ENCODE results near the gene CNTLN. TPM values are rescaled to one million over a fixed set of nuclear protein-coding genes. Genes with fewer than 3 reads are reported as not detected.
A peak's percentile ranks its signal among the peaks of the same experiment; 100 is the strongest.
"Not testable (repeated sequence)": the region's sequence is repeated elsewhere in the genome, so short reads cannot be mapped to it uniquely, and the experiment has no call there.

The CNTLN gene
- total RNA-seq, 1 donor from 2014 or later, result 20.5 TPM

DNA sequence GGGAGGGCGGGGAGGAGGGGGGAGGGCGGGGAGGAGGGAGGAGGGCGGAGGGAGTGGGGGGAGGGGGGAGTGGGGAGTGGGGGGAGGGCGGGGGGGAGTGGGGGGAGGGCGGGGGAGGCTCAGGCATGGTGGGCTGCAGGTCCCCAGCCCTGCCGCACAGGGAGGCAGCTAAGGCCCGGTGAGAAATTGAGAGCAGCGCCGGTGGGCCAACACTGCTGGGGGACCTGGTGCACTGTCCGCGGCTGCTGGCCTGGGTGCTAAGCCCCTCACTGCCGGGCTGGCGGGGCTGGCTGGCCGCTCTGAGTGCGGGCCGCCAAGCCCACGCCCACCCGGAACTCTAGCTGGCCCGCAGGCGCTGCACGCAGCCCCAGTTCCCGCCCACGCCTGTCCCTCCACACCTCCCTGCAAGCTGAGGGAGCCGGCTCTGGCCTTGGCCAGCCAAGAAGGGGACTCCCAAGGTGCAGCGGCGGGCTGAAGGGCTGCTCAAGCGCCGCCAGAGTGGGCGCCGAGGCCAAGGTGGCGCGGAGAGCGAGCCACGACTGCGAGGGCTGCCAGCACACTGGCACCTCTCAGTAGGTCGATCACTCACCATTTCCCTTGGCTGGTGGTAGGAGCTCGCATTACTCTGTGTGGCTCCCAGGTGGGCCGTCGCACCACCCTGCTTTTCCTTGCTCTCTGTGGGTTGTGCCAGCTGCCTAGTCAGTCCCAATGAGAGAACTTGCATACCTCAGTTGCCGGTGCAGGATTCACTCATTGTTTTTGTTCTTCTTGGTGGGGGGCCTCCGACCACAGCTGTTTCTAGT is 160.2 kb downstream of the CNTLN start:
- DNase-seq, result no peak

DNA sequence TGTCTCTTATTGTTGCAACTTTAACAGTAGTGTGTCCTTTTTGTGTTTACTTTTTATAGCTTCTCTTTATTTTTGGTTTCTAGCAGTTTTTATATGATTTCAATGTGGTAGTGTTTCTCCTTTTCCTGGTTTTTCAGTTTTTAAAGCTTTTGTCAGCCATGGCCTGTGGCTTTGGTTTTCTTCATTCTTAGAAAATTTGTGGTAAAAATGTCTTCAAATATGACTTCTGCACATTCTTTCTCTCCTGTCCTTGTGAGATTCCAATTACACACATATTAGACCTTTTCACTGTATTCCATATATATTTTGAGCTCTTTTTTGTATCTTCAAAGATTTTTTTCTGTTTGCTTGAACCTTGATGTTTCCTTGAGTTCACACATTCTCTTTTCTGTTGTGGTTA is 180.5 kb downstream of the CNTLN start:
- no peak for DNase-seq

DNA sequence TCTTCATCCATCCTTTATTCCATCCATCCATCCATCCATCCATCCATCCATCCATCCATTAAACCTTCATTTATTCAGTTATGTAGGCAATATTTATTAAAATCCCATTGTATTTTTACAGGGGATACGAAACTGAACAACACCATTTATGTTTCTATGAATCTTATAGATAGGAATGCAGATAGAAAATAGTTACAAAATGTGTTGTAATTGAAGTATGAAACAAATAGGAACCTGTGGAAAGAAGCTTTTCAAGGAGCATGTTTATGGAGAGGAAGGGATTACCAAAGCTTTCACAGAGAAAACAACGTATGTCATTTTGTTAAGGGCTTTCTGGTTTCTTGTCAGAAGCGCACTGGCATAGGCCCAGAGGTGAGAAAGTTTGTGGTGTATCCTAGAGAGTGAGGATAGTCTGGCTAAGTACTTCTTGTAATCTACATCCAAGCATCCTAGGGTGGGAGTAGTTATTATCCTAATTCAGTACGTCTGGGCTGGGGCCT is 184.0 kb downstream of the CNTLN start:
- no peak for DNase-seq

DNA sequence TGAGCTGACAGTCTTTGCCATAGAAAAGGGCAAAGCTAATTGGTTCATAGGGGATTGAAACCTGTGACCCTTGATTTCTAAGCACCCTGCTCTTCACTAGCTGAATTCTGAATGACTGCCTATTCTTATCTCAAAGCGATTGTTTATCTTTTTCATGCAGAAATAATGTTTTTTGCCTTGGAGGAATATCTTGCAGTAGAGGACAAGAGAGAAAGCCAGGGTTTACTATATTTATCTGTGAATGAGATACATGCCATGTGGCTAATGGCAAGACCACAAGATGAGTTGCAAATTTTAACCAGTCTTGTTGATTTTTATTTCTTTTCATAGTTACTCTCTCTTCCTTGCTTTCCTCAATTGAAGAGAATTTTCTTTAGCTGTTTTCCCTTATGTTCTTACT is 185.0 kb downstream of the CNTLN start:
- no peak for DNase-seq

DNA sequence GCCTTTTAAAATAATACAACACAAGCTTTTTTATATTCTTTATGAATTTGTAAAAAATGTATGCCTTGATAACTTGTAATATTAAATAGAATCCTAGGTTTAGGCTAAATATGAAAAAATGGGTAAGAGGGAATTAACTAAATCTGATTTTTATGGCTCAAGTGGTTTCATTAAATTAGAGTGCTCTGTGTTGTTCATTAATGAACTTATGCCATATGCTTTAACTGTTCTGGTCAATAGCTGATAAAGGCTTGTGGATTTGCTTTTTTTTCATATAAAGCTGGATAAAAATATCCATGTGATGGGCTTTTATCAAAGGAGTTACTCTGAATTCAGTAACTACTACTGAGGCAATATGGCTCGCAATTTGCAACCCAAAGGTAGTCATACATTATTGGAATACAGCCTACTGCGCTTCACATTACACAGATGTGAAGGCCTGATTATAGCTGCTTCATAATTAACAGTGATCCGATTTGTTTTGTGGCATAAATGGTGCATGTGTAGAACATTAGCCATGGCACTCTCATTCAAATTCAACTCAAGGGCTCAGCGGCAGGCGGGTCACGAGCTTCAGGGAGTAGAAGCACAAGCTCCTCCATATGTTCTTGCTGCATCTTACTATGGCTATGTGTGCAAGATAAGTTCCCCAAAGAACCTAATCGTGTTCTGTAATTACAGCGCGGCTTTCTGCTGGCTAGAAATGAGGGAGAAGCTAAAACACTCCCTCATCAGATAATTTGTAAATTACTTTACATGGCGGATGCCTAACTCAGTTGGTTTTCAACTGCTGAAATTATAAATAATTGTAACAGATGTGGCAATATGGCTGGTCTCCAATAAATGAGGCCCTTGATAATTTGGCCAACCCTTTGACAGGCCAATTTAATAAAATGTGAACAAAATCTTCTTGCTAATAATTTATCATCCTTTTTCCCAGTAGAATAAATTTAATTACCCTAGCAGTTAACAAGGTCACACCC is 188.3 kb downstream of the CNTLN start:
- DNase-seq, result peak; percentile 29

DNA sequence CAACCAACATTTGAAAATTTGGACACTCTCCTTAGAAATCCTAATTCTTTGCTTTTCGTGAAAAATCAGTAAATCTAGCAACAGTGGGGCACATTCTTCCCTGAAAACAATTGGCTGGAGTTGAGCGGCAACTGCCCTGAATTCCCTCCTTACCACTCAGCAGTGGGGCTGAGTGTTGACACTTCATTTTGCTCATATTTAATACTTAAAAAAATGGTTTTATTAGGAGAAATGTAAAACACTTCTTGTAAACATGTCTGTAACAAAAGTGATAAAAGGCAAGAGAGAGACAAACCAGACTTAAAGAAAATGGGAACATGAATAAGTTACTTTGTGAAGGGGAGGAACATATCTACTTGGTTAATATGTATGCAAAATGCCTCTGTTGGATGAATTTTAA is 193.5 kb downstream of the CNTLN start:
- DNase-seq, result no peak

DNA sequence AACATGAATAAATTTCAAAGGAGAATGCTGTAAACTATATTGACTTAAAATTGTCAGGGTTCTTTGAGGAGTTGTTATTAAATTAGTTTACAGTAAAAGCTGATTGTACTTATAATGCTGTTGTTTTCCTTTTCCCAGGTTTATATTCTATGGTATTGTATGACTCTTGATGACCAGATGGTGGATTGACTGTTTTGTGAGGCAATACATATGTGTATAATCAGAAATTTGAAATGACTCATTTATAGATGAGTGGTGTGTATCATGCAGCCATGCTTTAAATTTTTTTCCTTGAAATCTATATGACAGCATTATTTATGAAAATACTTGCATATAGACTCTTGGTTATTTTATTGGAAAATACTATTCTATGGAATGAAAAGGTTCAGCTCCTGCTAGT is 195.3 kb downstream of the CNTLN start:
- no peak for DNase-seq

DNA sequence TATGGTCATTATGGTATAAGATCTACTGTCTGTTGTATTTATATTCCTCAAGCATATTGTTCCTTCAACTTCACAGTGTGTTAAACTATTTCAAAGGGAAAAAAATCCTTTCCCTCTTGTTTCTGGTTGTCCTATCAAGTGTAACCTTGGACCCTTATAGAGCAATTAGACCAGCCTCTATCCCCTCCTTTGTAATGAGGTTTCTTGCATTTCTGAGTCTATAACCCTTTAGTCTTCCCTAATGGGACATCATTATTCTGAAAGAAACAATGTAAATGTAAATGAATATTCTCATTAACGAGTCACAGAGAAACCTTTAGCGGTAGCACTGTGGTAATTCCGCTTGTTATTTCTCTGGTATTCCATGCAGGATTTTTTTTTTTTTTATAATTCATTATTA is 197.3 kb downstream of the CNTLN start:
- DNase-seq, result no peak

DNA sequence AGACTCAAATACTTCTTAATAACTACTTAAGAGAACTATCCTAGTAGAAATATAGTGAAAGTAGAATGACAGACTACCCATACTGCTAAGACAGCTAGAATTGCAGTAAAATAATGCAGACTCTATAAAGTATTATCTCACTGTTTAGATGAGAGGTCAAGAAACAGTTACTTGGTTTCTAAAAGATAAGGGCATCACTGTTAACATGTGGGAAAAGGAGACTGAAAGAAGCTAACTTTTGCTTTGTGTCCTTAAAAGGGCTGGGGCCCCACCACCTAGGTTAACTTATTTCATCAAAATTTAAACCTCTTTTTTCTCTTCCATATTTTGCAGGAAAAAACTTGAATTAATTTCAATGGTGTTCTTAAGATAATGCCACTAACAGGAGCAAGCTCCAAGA is 204.3 kb downstream of the CNTLN start:
- DNase-seq, result no peak

DNA sequence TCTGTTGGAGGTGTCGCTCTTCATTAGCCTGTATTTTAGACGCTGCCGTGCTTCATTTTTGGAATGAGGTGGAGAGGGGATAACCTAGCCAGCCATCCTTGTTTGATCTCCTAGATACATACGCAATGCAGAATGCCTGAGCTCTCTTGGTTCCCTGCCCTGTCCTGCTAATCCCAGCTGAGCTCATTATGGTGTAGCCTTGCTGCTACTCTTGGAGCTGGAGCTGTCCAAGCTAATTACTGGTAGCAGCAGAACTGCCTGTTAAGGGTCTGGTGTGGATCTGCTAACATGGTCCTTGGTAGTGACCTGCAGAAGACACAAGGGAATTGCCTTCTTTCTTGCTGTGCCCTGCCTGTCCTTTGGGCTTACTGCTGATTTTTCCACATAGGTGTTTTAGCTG is 207.9 kb downstream of the CNTLN start:
- peak; percentile 14 for DNase-seq

DNA sequence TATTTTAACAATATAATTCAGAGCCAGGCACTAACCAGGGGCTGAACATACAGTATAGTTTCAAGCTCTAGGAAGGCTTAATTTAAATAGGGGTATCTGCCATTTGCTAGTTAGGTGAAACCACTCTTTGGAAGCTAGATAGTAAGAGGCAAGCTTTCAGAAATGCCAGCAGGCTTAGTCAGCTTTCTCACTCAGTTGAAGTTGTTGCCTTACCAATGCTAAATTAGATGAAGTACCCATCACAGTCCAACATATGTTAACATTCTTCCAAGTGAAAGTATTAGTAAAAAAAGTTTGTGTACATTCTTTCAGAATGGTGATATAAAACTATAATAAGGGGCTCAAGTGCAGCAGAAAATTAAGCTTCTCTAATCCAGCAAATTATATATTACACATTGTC is 215.0 kb downstream of the CNTLN start:
- DNase-seq, result no peak

DNA sequence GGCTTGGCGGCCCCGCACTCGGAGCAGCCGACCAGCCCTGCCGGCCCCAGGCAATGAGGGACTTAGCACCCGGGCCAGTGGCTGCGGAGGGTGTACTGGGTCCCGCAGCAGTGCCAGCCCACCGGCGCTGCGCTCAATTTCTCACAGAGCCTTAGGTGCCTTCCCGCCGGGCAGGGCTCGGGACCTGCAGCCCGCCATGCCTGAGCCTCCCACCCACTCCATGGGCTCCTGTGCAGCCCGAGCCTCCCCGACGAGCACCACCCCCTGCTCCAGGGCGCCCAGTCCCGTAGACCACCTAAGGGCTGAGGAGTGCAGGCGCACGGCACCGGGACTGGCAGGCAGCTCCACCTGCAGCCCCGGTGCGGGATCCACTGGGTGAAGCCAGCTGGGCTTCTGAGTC is 219.2 kb downstream of the CNTLN start:
- not testable (repeated sequence) for DNase-seq

DNA sequence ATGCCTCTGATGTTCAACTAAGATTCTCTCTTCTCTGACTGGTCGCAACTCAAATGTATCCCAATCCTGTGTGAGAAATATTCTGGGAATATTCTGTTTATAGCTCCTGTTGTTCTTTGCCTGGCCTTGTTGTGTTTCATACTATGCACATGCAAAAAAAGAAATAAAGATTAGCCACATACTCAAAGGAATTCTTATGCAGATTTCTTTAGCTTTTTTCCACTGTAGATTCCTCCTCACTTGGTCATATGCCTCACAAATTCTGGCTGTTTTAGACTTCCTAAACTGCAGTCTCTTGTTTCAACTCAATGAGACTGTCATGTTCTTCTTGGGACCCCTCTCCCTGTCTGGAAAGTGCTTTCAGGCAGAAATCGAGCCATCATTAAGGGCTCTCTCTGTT is 226.5 kb downstream of the CNTLN start:
- no peak for DNase-seq

DNA sequence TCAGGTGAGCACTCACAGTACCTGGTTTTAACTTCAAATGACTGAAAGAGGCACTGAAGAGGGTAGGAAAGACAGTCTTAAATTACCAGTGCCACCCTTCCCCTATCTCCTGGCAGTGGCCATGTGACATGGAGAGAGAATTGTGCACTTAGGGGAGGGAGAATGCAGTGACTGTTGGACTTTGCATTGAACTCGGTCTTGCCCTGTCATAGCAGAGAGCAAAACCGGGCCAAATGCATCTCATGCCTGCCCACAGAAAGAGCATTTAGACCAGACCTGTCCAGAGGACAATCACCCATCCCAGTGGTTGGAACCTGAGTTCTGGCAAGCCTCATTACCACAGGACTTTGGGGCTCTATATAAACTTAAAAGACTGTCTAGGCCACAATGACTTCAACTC is 232.2 kb downstream of the CNTLN start:
- DNase-seq, result no peak

DNA sequence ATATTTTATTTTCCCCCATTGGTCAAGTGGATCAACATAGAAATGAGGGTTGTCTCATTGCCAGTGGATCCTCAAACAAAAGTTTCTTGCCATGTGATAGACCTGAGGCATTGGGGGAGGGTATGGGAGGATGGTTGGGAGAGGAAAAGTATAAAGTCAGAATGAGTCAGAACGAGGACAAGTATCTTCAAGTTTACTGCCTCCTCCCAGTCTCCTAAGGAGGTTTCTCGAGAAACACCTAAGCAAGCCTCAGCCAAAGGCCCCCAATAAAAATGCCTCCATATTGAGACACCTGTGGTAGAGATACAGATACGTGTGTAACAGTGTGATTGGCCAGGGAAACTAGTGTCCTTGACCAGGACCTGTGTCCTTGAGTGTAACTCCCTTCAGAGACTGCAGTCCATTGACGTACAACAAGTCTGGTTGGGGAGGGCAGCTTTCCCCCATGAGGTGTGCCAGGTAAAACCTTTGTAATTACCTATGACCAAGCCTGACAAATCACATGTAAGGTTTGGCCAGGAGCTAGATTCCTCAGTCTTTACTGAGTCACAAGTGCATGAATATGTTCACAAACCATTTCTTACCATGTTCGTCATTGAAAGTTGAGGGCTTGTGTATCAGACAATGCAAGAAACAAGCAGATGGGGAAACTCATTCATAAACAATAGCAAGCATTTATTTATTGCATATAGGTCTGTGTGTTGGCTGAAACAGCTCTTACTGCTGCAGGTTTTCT is 245.5 kb downstream of the CNTLN start:
- no peak for DNase-seq

DNA sequence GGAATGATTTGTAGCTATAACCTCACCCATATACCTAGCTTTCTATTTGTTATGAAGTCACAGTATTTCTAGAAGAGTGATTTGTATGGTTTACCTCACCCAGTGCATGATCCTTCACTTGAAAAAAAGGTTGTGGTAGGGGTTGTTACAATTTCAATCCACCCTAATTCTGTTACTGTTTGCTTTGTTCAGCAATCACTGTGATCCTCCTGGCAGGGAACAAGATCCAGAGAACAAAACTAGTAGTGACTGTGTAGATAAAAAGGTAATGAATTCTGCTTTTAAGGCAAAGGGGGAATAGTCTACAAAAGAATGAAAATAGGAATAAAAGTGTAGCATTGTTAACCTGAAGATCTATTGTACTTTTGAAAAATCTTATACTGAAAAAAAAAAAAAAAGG is 252.7 kb downstream of the CNTLN start:
- DNase-seq, result no peak

DNA sequence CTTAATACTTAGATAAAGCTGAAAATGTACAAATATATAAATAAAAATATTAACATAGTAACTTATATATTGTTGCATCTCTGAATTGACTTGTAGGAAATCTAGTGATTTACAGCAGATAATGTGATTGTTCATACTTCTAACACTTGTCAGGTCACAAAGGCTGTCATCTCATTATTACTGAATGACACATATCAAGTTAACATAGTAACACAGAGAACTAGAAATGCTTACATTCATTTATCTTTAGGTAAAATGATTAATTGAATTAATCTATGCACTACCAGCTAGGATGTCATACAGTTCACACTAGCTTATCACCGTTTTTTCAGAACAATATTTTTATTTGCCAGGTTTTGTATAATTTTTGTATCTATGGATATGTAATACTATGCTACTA is 254.2 kb downstream of the CNTLN start:
- DNase-seq, result no peak

DNA sequence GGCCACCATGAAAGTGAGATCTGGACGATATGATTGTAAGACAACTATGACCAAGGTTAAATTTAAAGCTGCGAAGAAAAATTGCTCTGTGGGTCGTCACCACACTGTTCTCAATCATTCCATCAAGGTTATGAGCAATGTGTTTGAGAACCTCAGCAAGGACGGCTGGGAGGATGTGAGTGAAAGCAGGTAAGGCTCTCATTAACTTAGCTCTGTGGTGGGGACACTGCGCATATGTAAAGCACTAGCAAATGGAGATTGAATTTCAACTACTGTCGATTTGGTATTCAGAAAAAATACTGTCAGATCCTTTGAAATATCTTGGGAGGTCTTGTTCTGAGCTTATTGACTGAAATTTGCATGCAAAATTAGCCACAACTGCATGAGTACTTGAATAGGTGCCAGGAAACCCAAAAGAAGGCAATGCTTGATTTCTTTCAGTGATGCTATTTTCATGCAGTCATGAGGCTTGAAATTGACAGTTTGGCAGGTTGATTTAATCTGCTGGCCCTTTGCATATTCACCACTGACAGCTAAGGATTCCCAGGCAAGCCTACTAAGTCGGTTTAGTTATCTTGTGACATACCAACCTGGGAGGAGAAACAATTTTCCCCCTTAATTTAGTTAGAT is 260.2 kb downstream of the CNTLN start:
- no peak for DNase-seq

DNA sequence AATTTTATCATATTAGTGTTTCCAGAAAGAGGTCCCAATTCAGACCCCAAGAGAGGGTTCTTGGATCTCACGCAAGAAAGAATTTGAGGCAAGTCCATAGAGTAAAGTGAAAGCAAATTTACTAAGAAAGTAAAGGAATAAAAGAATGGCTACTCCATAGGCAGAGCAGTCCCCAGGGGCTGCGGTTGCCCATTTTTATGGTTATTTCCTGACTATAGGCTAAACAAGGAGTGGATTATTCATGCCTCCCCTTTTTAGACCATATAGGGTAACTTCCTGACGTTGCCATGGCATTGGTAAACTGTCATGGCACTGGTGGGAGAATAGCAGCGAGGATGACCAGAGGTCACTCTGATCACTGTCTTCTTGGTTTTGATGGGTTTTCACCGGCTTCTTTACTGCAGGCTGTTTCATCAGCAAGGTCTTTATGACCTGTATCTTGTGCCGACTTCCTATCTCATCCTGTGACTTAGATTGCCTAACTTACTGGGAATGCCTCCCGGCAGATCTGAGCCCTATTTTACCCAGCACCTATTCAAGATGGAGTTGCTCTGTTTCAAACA is 262.4 kb downstream of the CNTLN start:
- DNase-seq, result not testable (repeated sequence)

DNA sequence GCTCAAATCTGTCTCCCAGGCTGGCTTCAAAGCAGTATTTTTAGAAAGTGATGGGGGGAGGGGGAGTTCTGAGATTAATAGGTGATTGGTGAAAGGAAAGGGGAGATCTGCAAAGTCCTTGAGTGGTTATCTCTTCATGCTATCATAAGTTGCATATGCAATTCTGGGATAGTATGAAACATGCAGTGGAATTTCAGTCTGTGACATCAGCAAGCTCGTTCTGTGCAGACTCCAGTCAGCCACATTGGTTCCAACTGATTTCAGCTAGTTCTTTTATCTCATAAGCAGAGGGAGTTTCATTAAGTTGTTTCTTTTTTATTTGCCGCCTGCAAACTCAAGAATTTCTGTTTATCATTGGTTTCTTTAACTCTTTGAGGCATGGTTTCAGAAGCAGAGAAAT is 263.5 kb downstream of the CNTLN start:
- DNase-seq, result no peak

DNA sequence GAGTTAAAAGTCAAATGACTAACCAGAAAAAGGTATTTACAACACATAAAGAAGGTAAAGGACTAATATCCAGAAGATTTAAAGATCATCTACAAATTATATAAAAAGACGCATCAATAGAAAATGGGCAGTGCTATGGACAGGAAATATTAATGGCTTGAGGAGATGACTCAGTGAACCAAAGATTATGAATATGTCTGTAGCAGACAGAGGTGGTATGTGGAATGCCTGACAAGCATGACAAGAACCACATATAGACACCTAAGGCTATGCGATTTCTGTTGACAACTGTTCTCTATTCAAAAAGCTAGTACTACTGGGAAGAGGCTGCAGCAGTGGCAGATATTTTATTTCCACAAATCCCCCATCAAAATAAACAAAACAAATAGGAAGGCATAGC is 267.0 kb downstream of the CNTLN start:
- no peak for DNase-seq

DNA sequence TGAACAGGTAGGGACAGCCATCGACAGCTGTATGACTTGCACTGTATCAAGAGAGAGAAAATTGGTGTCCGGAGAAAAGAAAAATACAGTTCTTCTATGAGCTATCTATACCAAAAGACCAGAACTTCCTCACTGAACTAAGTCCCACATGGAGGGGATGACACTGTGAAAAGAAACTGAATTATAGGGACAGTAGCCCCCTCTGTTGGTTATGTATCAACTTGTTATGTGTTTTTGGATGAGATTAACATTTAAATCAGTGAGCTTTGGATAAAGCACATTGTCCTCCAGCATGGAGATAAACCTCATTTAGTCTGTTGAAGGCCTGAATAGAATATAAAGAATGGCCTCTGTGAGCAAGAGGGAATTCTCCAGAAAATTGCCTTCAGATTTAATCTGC is 267.5 kb downstream of the CNTLN start:
- no peak for DNase-seq

Measured in tongue (tissue), 2 donors.